HL-60 (cell line): Measurements from ENCODE around the gene MYO10.
A peak's percentile ranks its signal among the peaks of the same experiment; 100 is the strongest.
"Not testable (repeated sequence)": the region's sequence is repeated elsewhere in the genome, so short reads cannot be mapped to it uniquely, and the experiment has no call there.

Experiments used
- DNase-seq, 2 experiments: peaks; one replicate each; pipeline ENCODE4 v3.0.0-alpha.2; 2010 to 2020; ENCODE audit warnings: low read depth in 1 of 2, low spot score in 1 of 2
- H3K27ac ChIP-seq: fragments of 250-450 bp; sonication (Bioruptor Pico); replicated peaks from 2 replicates; pipeline ENCODE4 v1.5.1; 2020; ENCODE audit warnings: mild to moderate bottlenecking, moderate library complexity
- H3K27me3 ChIP-seq: fragments of 250-450 bp; sonication (Bioruptor Pico); 2 replicates; pipeline ENCODE4 v1.5.1; 2021; ENCODE audit warnings: mild to moderate bottlenecking, moderate library complexity; ENCODE audit not compliant: insufficient read depth, poor library complexity, severe bottlenecking
- H3K4me3 ChIP-seq: replicated peaks from 2 replicates; pipeline ENCODE4 v1.5.1; 2011; ENCODE audit warnings: mild to moderate bottlenecking, control low read depth, low read length; ENCODE audit not compliant: insufficient read depth
- GABPA ChIP-seq: IDR thresholded peaks from 2 replicates; pipeline ENCODE4 v1.6.1; 2012; ENCODE audit warnings: low read depth
- POLR2AphosphoS5 ChIP-seq: IDR thresholded peaks from 2 replicates; pipeline ENCODE4 v1.6.1; 2012; ENCODE audit warnings: low read depth
- SPI1 ChIP-seq: IDR thresholded peaks from 2 replicates; pipeline ENCODE4 v1.6.1; 2012; ENCODE audit warnings: low read depth, mild to moderate bottlenecking, borderline replicate concordance
- long read RNA-seq: library from polyadenylated mRNA; unstranded; transcript quantifications from one replicate; pipeline ENCODE4 v2.0.0, GENCODE V29; 2020
- TF ChIP-seq, protein P1 (sequence below): IDR thresholded peaks from 2 replicates; pipeline ENCODE4 v1.6.1; 2012; ENCODE audit warnings: low read depth; ENCODE audit not compliant: insufficient replicate concordance
- TF ChIP-seq, protein P2 (sequence below): IDR thresholded peaks from one replicate; pipeline ENCODE4 v1.5.1; 2011; ENCODE audit warnings: low read length, control low read depth, inconsistent platforms; ENCODE audit not compliant: insufficient read depth

The MYO10 gene
- long read RNA-seq, partial matches to known transcripts: 3 of 3 reads
- long read RNA-seq, other reads (novel, unspliced or antisense): 0 of 3 reads

DNA sequence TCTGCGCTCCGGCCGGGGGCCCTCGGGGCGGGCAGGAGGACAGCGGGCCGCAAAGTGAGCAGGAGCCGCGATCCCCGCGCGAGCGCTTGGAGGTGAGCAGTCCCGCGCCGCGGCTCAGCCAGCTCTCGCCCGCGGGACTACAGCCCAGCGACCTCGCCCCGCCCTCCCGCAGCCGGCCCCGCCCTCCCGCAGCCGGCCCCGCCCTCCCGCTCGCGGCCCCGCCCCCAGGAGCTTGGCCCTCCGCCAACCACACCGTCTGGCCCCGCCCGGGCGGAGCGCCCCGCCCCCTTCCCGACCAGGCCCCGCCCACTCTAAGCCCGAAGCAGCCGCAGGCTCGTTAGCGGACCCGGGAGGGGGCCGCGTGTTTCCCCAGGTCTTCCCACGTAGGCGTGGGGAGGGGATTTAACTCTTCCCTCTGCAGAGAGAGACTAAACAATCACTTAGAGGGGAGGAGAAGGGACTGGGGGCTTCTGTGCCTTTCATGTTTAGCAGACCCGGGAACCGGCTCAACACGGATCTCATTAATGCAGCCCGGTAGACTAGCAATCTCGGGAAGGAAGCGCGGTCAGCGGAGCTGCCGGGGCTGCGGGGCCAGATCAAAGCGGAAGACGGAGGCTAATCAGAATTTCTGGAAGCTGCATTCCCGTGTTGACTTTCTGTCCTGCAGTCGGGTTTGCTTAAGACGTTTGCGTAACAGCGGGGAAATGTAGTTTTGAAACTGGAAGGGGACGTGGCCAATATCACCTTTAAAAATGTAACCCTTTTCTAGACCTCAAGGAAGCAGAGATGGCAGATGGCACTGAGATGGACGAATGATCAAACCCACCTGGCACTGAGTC, at the start of gene MYO10:
MYO10 (minus strand) TSS at position 139 of the 839 bp plus-strand sequence. CDS start 480 bp downstream, outside the sequence.
- DNase-seq: peak; percentile 75
- TF ChIP-seq, protein P1, sequence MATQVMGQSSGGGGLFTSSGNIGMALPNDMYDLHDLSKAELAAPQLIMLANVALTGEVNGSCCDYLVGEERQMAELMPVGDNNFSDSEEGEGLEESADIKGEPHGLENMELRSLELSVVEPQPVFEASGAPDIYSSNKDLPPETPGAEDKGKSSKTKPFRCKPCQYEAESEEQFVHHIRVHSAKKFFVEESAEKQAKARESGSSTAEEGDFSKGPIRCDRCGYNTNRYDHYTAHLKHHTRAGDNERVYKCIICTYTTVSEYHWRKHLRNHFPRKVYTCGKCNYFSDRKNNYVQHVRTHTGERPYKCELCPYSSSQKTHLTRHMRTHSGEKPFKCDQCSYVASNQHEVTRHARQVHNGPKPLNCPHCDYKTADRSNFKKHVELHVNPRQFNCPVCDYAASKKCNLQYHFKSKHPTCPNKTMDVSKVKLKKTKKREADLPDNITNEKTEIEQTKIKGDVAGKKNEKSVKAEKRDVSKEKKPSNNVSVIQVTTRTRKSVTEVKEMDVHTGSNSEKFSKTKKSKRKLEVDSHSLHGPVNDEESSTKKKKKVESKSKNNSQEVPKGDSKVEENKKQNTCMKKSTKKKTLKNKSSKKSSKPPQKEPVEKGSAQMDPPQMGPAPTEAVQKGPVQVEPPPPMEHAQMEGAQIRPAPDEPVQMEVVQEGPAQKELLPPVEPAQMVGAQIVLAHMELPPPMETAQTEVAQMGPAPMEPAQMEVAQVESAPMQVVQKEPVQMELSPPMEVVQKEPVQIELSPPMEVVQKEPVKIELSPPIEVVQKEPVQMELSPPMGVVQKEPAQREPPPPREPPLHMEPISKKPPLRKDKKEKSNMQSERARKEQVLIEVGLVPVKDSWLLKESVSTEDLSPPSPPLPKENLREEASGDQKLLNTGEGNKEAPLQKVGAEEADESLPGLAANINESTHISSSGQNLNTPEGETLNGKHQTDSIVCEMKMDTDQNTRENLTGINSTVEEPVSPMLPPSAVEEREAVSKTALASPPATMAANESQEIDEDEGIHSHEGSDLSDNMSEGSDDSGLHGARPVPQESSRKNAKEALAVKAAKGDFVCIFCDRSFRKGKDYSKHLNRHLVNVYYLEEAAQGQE: no peak
- TF ChIP-seq, protein P2, sequence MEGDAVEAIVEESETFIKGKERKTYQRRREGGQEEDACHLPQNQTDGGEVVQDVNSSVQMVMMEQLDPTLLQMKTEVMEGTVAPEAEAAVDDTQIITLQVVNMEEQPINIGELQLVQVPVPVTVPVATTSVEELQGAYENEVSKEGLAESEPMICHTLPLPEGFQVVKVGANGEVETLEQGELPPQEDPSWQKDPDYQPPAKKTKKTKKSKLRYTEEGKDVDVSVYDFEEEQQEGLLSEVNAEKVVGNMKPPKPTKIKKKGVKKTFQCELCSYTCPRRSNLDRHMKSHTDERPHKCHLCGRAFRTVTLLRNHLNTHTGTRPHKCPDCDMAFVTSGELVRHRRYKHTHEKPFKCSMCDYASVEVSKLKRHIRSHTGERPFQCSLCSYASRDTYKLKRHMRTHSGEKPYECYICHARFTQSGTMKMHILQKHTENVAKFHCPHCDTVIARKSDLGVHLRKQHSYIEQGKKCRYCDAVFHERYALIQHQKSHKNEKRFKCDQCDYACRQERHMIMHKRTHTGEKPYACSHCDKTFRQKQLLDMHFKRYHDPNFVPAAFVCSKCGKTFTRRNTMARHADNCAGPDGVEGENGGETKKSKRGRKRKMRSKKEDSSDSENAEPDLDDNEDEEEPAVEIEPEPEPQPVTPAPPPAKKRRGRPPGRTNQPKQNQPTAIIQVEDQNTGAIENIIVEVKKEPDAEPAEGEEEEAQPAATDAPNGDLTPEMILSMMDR: no peak
- TF ChIP-seq POLR2AphosphoS5: no peak
- no peak; the same call in 1 of the 2 replicates for TF ChIP-seq SPI1
- no peak for TF ChIP-seq GABPA
- Histone ChIP-seq H3K27ac (peak within 1 kb of the TSS; percentile 70), H3K4me3 (peak within 1 kb of the TSS; percentile 93), H3K27me3 (no peaks in the 10 kb centered on the region)

- H3K4me3 ChIP-seq, DNase-seq, H3K27me3 ChIP-seq, H3K27ac ChIP-seq: not testable (repeated sequence)
Measured at GRCh38 chr5:16985304-16985703, 49.2 kb upstream of the MYO10 start.

- no peak for DNase-seq
- TF ChIP-seq POLR2AphosphoS5 (no peak), GABPA (no peak), SPI1 (no peak)
- TF ChIP-seq, protein P2: no peak
- TF ChIP-seq, protein P1: no peak
- Histone ChIP-seq H3K27ac (no peak overlapping the region), H3K27me3 (no peaks in the 10 kb centered on the region), H3K4me3 (no peak overlapping the region)
Measured at GRCh38 chr5:16983972-16984371, 47.9 kb upstream of the MYO10 start.

GRCh38 chr5:16983022-16983639, 47.0 kb upstream of the MYO10 start:
- no peak for DNase-seq
- H3K27ac ChIP-seq: no peak overlapping the region
- TF ChIP-seq, protein P2: no peak
- TF ChIP-seq POLR2AphosphoS5: no peak
- TF ChIP-seq GABPA: no peak
- TF ChIP-seq SPI1: no peak
- TF ChIP-seq, protein P1: no peak
- no peaks in the 10 kb centered on the region for H3K27me3 ChIP-seq
- H3K4me3 ChIP-seq: no peak overlapping the region
